Breast epithelium (tissue), 4 donors: ENCODE results near the gene U2AF2. TPM values are rescaled to one million over a fixed set of nuclear protein-coding genes. Genes with fewer than 3 reads are reported as not detected.
A peak's percentile ranks its signal among the peaks of the same experiment; 100 is the strongest.

ENCODE experiments used
- DNase-seq, 2 donors: peaks; one replicate each; pipeline ENCODE4 v3.0.0-alpha.2; 2019; ENCODE audit warnings: low spot score in 2 of 2
- H3K27ac ChIP-seq, 2 donors: fragments of 200-600 bp; sonication (generic) in 1 of 2; one replicate each; pipeline ENCODE4 v1.5.1; 2016 to 2019; ENCODE audit warnings: mild to moderate bottlenecking in 1 of 2
- H3K27me3 ChIP-seq, 2 donors: fragments of 200-600 bp; sonication (generic) in 1 of 2; one replicate each; pipeline versions ENCODE4 v1.5.1 to v1.6.0; 2017 to 2019; ENCODE audit warnings: control low read depth in 1 of 2, mild to moderate bottlenecking in 1 of 2
- H3K36me3 ChIP-seq: fragments of 200-600 bp; one replicate; pipeline ENCODE4 v1.5.1; 2019
- H3K4me1 ChIP-seq, 2 donors: fragments of 200-600 bp; sonication (generic); one replicate each; pipeline ENCODE4 v1.5.1; 2016 to 2019; ENCODE audit warnings: control low read depth in 1 of 2
- H3K4me3 ChIP-seq, 3 donors: fragments of 200-600 bp; sonication (generic); 1 replicate in 2 of 3; 2 replicates in 1 of 3; pipeline ENCODE4 v1.5.1; 2016 to 2019; ENCODE audit warnings: mild to moderate bottlenecking in 3 of 3, moderate library complexity in 2 of 3
- H3K9me3 ChIP-seq, 2 donors: fragments of 200-600 bp; sonication (generic) in 1 of 2; one replicate each; pipeline ENCODE4 v1.5.1; 2016 to 2019; ENCODE audit warnings: control low read depth in 1 of 2
- POLR2A ChIP-seq: fragments of 450-650 bp; IDR thresholded peaks from one replicate; pipeline ENCODE4 v1.6.1; 2016; ENCODE audit warnings: antibody characterized with exemption, mild to moderate bottlenecking, moderate library complexity
- POLR2AphosphoS5 ChIP-seq, 3 donors: sonication (generic); formaldehyde crosslinking; IDR thresholded peaks; one replicate each; pipeline ENCODE4 v1.6.1; 2017; ENCODE audit warnings: antibody characterized with exemption in 3 of 3
- intact Hi-C: fragments of 100-400 bp; cut with DNase I; formaldehyde crosslinking; loops from one replicate; pipeline ENCODE4 v1.15.1; 2023; ENCODE audit warnings: low total_unique reads
- total RNA-seq, 3 donors: library from RNA; depleted of rRNA; stranded (reverse); fragments of >200 nt; gene quantifications; one replicate each; pipeline ENCODE4 v1.1.0, GENCODE V29; 2016
- TF ChIP-seq, protein P1 (sequence below), 3 donors: fragments of 450-650 bp; IDR thresholded peaks; one replicate each; pipeline ENCODE4 v1.5.1; 2016 to 2017; ENCODE audit warnings: antibody characterized with exemption in 3 of 3, mild to moderate bottlenecking in 3 of 3, moderate library complexity in 3 of 3

Gene U2AF2
- total RNA-seq, 3 donors from 2014 or later: 82.5 to 93.4 (median 85.3) TPM

DNA sequence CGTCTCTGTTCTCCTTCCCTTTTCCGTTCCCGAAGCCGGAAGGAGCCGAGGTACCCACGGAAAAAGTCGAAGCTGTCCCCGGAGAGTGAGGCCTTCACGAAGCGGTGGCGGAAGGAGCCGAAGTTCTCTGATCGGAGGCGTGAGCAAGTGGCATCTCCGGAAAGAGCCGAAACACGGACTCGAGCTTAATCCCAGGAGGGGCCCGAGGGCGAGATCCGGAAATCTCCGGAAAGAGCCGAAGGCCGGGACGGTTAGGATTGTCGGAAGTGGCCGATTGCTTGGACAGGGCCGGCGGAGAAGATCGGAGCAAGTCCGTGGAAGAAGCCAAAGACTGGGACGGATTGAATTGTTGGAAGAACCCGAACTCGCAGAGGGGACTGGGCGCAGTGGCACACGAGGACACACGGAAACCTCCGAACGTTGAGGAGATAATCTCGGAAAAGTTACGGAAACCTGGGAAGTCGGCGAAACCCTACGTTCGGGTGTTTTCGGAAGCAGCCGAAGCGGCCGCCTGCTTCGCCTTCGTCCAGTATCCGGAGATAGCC is 440 bp upstream of the U2AF2 start:
- TF ChIP-seq POLR2AphosphoS5 (IDR thresholded peaks at IDR 0.05): peak in 1 of 3 donors; percentile 18
- TF ChIP-seq, protein P1, sequence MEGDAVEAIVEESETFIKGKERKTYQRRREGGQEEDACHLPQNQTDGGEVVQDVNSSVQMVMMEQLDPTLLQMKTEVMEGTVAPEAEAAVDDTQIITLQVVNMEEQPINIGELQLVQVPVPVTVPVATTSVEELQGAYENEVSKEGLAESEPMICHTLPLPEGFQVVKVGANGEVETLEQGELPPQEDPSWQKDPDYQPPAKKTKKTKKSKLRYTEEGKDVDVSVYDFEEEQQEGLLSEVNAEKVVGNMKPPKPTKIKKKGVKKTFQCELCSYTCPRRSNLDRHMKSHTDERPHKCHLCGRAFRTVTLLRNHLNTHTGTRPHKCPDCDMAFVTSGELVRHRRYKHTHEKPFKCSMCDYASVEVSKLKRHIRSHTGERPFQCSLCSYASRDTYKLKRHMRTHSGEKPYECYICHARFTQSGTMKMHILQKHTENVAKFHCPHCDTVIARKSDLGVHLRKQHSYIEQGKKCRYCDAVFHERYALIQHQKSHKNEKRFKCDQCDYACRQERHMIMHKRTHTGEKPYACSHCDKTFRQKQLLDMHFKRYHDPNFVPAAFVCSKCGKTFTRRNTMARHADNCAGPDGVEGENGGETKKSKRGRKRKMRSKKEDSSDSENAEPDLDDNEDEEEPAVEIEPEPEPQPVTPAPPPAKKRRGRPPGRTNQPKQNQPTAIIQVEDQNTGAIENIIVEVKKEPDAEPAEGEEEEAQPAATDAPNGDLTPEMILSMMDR (IDR thresholded peaks at IDR 0.05): no peak
- no peak for TF ChIP-seq POLR2A
- no peaks in the 10 kb centered on the region for H3K36me3 ChIP-seq
- H3K27me3 ChIP-seq: no peaks in the 10 kb centered on the region
- intact Hi-C loops: no loop called here
- H3K4me1 ChIP-seq: peaks cover 19 to 36% of the 10 kb centered on the region in 2 donors
- H3K4me3 ChIP-seq: peak overlapping the region; percentile 82 to 96 (median 91)
- peak; percentile 99 for DNase-seq
- peak overlapping the region; percentile 100 for H3K27ac ChIP-seq
- H3K9me3 ChIP-seq: no peaks in the 10 kb centered on the region

DNA sequence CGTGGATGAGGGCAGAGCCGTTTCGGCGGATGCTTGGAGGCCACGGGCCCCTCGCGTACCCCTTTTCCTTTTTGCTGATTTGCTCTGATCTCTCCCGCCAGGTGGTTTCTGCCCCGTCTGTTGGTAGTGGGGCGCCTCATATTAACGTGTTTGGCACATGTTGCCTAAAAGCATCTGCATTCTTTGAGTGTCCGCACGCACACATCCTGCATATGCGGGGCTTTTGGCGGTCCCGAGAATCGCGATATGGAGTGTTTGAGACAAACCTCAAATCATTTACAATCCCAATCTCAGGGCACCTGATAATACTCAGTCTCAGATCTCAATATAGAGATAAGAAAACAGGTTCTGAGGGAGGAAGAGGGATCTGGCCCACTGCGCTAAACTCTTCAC is 809 bp downstream of the U2AF2 start:
- peaks cover 5% of the 10 kb centered on the region for H3K36me3 ChIP-seq
- no peak for DNase-seq
- H3K27ac ChIP-seq: peak overlapping the region; percentile 100
- intact Hi-C loops: no loop called here
- no peak for TF ChIP-seq POLR2A
- peak overlapping the region; percentile 82 to 96 (median 91) for H3K4me3 ChIP-seq
- no peaks in the 10 kb centered on the region for H3K27me3 ChIP-seq
- H3K9me3 ChIP-seq: no peaks in the 10 kb centered on the region
- H3K4me1 ChIP-seq: peaks cover 19 to 37% of the 10 kb centered on the region in 2 donors

DNA sequence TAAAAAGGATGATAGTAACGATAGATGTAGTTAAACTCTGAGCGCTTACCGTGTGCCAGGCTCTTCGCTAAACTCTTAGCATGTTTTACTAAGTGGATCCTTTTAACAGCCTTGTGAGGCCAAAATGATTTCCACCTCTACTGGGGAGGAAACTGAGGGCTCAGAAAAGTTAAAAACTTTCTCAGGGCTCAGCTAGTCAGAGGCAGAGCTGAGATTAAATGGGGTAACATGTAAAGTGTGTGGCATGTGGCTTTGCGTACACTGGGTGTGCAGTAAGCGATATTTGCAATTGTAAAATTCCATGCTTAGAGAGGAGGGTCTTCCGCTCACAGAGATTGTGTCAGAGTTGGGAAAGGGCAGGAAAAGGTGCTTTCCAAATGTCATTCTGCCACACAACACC is 1.7 kb downstream of the U2AF2 start:
- peak overlapping the region; percentile 82 to 96 (median 91) for H3K4me3 ChIP-seq
- H3K27me3 ChIP-seq: no peaks in the 10 kb centered on the region
- H3K27ac ChIP-seq: peak overlapping the region; percentile 32 to 100
- TF ChIP-seq POLR2A (no peak), POLR2AphosphoS5 (IDR thresholded peaks at IDR 0.05) (no peak)
- TF ChIP-seq, protein P1 (IDR thresholded peaks at IDR 0.05): no peak
- peaks cover 19 to 37% of the 10 kb centered on the region in 2 donors for H3K4me1 ChIP-seq
- no peaks in the 10 kb centered on the region for H3K9me3 ChIP-seq
- intact Hi-C loops: no loop called here
- no peak for DNase-seq
- H3K36me3 ChIP-seq: peaks cover 5% of the 10 kb centered on the region

DNA sequence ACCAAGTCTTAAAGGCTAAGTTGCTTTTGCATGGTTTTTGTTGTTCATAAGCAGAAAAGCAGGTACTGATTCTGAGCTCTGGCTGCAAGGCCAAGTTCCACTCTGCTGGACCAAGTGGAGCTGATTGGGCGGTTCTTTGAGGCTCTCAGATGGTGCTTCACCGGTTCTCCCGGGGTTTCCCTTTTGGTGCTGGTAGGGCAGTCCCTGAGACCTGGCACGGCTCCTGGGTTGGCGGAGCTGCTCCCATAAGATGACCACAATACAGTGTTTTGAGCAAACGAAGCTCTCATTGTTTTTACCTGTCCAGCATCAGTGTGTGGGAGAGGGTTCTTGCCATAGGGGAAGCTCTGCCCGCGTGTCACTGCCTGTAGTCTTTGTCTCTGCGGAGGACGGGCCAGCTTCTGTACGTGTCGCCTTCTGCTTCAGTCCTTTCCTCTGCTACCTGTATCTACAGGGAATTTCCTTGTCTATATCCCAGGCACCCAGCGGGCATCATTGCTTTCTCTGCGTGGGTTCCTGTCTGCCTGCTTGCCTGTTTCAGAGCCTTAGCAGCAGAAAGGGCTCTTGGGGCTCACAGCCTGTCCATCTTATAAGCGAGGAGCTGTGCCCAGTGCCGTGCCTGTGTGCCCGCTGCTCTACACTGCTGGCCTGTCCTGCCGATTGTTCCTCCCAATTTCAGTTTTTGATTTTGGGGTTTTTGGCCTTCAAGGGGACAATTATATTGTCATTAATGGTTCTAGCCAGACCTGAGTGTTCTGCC is 2.3 kb downstream of the U2AF2 start:
- intact Hi-C loops: no loop called here
- Histone ChIP-seq H3K27me3 (no peaks in the 10 kb centered on the region), H3K27ac (peak overlapping the region; percentile 32 to 100), H3K9me3 (no peaks in the 10 kb centered on the region), H3K4me1 (peaks cover 19 to 37% of the 10 kb centered on the region in 2 donors), H3K4me3 (peak overlapping the region; percentile 82 to 96 (median 91)), H3K36me3 (peaks cover 5% of the 10 kb centered on the region)
- no peak for DNase-seq
- TF ChIP-seq, protein P1 (IDR thresholded peaks at IDR 0.05): no peak
- TF ChIP-seq POLR2AphosphoS5 (IDR thresholded peaks at IDR 0.05) (no peak), POLR2A (no peak)

DNA sequence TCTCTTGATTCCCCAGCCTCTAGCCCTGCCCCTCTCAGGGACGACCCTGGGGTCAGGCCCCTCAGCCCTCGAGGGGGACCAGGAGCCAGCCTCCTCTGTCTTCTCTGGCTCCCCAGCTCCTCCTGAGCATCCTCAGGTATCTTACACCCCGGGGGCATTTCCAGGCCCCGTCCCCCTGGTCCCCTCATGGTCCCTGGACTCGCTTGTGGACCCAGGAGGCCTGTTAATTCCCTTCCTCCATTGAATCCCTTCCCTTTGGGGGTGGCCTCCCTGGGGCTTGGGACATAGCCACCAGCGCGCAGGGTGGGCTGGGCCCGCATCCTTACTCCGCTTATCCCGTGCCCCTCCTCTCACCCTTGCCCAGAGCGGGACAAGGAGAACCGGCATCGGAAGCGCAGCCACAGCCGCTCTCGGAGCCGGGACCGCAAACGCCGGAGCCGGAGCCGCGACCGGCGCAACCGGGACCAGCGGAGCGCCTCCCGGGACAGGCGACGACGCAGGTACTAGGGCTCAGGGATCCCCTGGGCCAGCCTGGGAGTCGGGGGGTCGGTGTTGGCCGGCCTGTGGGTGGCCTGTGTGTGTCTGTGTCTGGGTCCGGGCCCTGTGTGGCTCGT is 4.1 kb downstream of the U2AF2 start:
- Histone ChIP-seq H3K4me3 (peak overlapping the region in 2 of 3 donors; percentile 7 to 82), H3K36me3 (peaks cover 15% of the 10 kb centered on the region)

More for the DNA sequence above, 4.1 kb downstream of the U2AF2 start:
- intact Hi-C loops: no loop called here
- Histone ChIP-seq H3K27me3 (no peaks in the 10 kb centered on the region), H3K27ac (no peak overlapping the region), H3K4me1 (peaks cover 19 to 37% of the 10 kb centered on the region in 2 donors), H3K9me3 (no peaks in the 10 kb centered on the region)
- no peak for DNase-seq
- no peak for TF ChIP-seq POLR2AphosphoS5 (IDR thresholded peaks at IDR 0.05)
- TF ChIP-seq, protein P1 (IDR thresholded peaks at IDR 0.05): no peak
- TF ChIP-seq POLR2A: no peak
